WTC11 (cell line): Measurements from ENCODE around the gene DSEL. TPM values are rescaled to one million over a fixed set of nuclear protein-coding genes. Genes with fewer than 3 reads are reported as not detected.

Experiments
- ATAC-seq: fragments of 200-7000 bp; cut with Tn5 transposase; 2 replicates; pipeline ENCODE4 v1.10.0; 2021; ENCODE audit warnings: mild to moderate bottlenecking, moderate library complexity
- CTCF ChIA-PET: fragments of 300-600 bp; sonication (Branson Sonifier 250); formaldehyde crosslinking; loops from one replicate; lab custom pipeline; 2021; ENCODE audit warnings: antibody characterized with exemption; lab: Charles Lee
- POLR2A ChIA-PET: fragments of 350-600 bp; sonication (Branson Sonifier 250); formaldehyde crosslinking; loops from one replicate; lab custom pipeline; 2021; ENCODE audit warnings: antibody characterized with exemption; lab: Charles Lee
- DNase-seq: peaks from one replicate; pipeline ENCODE4 v3.0.0; 2021; ENCODE audit warnings: low spot score
- H3K27ac Mint-ChIP-seq: 2 replicates; pipeline ENCODE4 v1.8.0; 2021; ENCODE audit warnings: mixed read lengths
- H3K27me3 Mint-ChIP-seq: 2 replicates; pipeline ENCODE4 v1.8.0; 2021; ENCODE audit warnings: low read depth, mild to moderate bottlenecking, moderate library complexity, mixed read lengths
- H3K36me3 Mint-ChIP-seq: 2 replicates; pipeline ENCODE4 v1.8.0; 2021; ENCODE audit warnings: mixed read lengths
- H3K4me1 Mint-ChIP-seq: 2 replicates; pipeline ENCODE4 v1.8.0; 2022; ENCODE audit warnings: mixed read lengths
- H3K4me3 Mint-ChIP-seq: 2 replicates; pipeline ENCODE4 v1.8.0; 2021; ENCODE audit warnings: mild to moderate bottlenecking, moderate library complexity, mixed read lengths
- H3K9me3 Mint-ChIP-seq: 2 replicates; pipeline ENCODE4 v1.8.0; 2021; ENCODE audit warnings: mixed read lengths
- CREB1 ChIP-seq: sonication (generic); formaldehyde crosslinking; IDR thresholded peaks from 2 replicates; pipeline ENCODE4 v1.8.0; 2023; ENCODE audit warnings: mild to moderate bottlenecking, missing genetic modification reagents
- E2F1 ChIP-seq: sonication (generic); formaldehyde crosslinking; IDR thresholded peaks from 2 replicates; pipeline ENCODE4 v1.8.0; 2022; ENCODE audit warnings: mild to moderate bottlenecking, missing genetic modification reagents
- FOXK1 ChIP-seq: sonication (generic); formaldehyde crosslinking; IDR thresholded peaks from 2 replicates; pipeline ENCODE4 v1.8.0; 2022; ENCODE audit warnings: mild to moderate bottlenecking, moderate library complexity, missing genetic modification reagents
- FOXP1 ChIP-seq: sonication (generic); formaldehyde crosslinking; IDR thresholded peaks from 2 replicates; pipeline ENCODE4 v1.8.0; 2022; ENCODE audit warnings: missing genetic modification reagents, mild to moderate bottlenecking, moderate library complexity, borderline replicate concordance
- JAZF1 ChIP-seq: fragments of 250-450 bp; sonication (Bioruptor Pico); IDR thresholded peaks from 2 replicates; pipeline ENCODE4 v1.9.0; 2021; ENCODE audit warnings: moderate library complexity, mild to moderate bottlenecking, inconsistent platforms
- NFE2L1 ChIP-seq: sonication (generic); formaldehyde crosslinking; IDR thresholded peaks from 2 replicates; pipeline ENCODE4 v1.8.1; 2023; ENCODE audit warnings: missing genetic modification reagents
- NR1H2 ChIP-seq: sonication (generic); formaldehyde crosslinking; IDR thresholded peaks from 2 replicates; pipeline ENCODE4 v1.9.0; 2021; ENCODE audit warnings: mild to moderate bottlenecking, moderate library complexity, missing genetic modification reagents
- TEAD1 ChIP-seq: sonication (generic); formaldehyde crosslinking; IDR thresholded peaks from 2 replicates; pipeline ENCODE4 v1.8.0; 2022; ENCODE audit warnings: mild to moderate bottlenecking, missing genetic modification reagents
- USF1 ChIP-seq: sonication (generic); formaldehyde crosslinking; IDR thresholded peaks from 2 replicates; pipeline ENCODE4 v1.8.0; 2022; ENCODE audit warnings: mild to moderate bottlenecking, missing genetic modification reagents
- USF2 ChIP-seq: sonication (generic); formaldehyde crosslinking; IDR thresholded peaks from 2 replicates; pipeline ENCODE4 v1.8.1; 2023; ENCODE audit warnings: mild to moderate bottlenecking, missing genetic modification reagents, moderate library complexity
- ZNF138 ChIP-seq: sonication (generic); formaldehyde crosslinking; conservative IDR thresholded peaks from 2 replicates; pipeline ENCODE4 v1.8.1; 2022; ENCODE audit warnings: mild to moderate bottlenecking, moderate library complexity, missing genetic modification reagents
- ZNF219 ChIP-seq: sonication (generic); formaldehyde crosslinking; IDR thresholded peaks from 2 replicates; pipeline ENCODE4 v1.8.0; 2023; ENCODE audit warnings: missing genetic modification reagents, mild to moderate bottlenecking, borderline replicate concordance
- ZNF232 ChIP-seq: sonication (generic); formaldehyde crosslinking; IDR thresholded peaks from 2 replicates; pipeline ENCODE4 v1.8.0; 2022; ENCODE audit warnings: mild to moderate bottlenecking, missing genetic modification reagents
- ZNF416 ChIP-seq: fragments of 250-450 bp; sonication (Bioruptor Pico); IDR thresholded peaks from 2 replicates; pipeline ENCODE4 v1.9.0; 2021; ENCODE audit warnings: mild to moderate bottlenecking, inconsistent platforms
- total RNA-seq: library from RNA; stranded (reverse); gene quantifications from 3 replicates; pipeline ENCODE4 v1.2.3, GENCODE V29; 2021
- TF ChIP-seq, protein P1 (sequence below): sonication (generic); formaldehyde crosslinking; IDR thresholded peaks from 2 replicates; pipeline ENCODE4 v1.8.0; 2023; ENCODE audit warnings: mild to moderate bottlenecking, missing genetic modification reagents
- TF ChIP-seq, protein P2 (sequence below): sonication (generic); formaldehyde crosslinking; IDR thresholded peaks from 2 replicates; pipeline ENCODE4 v1.8.0; 2022; ENCODE audit warnings: mild to moderate bottlenecking, missing genetic modification reagents
- TF ChIP-seq, protein P3 (sequence below): sonication (generic); formaldehyde crosslinking; IDR thresholded peaks from 2 replicates; pipeline ENCODE4 v1.8.1; 2023; ENCODE audit warnings: mild to moderate bottlenecking, moderate library complexity, missing genetic modification reagents
- TF ChIP-seq, protein P4 (sequence below): sonication (generic); formaldehyde crosslinking; conservative IDR thresholded peaks from 2 replicates; pipeline ENCODE4 v1.8.1; 2023; ENCODE audit warnings: mild to moderate bottlenecking, low read depth, missing genetic modification reagents, moderate library complexity
- TF ChIP-seq, protein P5 (sequence below): sonication (generic); formaldehyde crosslinking; IDR thresholded peaks from 2 replicates; pipeline ENCODE4 v1.8.0; 2022; ENCODE audit warnings: mild to moderate bottlenecking, missing genetic modification reagents

DSEL gene
- total RNA-seq, 1 experiment from 2014 or later = 33.4 TPM

DNA sequence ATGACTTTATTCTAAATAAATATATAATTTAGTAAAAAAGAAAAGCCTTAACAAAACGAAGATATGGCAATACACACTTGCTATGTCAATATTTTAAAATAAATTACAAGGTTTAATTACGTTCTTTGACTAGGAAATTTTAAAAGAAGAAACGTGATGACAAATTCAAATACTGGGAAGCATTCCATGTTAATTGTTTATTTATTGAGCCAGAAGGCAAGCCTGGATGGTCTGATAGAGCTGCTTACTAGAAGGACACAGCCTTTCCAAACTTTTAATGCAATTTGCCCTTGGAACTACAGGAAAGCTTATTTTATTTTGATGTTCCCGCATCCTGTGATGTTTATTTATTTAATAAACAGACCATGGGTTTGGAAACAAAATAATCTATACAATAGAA, 33.4 kb upstream of the DSEL start (continued):
- TF ChIP-seq, protein P1, sequence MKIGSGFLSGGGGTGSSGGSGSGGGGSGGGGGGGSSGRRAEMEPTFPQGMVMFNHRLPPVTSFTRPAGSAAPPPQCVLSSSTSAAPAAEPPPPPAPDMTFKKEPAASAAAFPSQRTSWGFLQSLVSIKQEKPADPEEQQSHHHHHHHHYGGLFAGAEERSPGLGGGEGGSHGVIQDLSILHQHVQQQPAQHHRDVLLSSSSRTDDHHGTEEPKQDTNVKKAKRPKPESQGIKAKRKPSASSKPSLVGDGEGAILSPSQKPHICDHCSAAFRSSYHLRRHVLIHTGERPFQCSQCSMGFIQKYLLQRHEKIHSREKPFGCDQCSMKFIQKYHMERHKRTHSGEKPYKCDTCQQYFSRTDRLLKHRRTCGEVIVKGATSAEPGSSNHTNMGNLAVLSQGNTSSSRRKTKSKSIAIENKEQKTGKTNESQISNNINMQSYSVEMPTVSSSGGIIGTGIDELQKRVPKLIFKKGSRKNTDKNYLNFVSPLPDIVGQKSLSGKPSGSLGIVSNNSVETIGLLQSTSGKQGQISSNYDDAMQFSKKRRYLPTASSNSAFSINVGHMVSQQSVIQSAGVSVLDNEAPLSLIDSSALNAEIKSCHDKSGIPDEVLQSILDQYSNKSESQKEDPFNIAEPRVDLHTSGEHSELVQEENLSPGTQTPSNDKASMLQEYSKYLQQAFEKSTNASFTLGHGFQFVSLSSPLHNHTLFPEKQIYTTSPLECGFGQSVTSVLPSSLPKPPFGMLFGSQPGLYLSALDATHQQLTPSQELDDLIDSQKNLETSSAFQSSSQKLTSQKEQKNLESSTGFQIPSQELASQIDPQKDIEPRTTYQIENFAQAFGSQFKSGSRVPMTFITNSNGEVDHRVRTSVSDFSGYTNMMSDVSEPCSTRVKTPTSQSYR (CRISPR knock-in tag) = no peak
- TF ChIP-seq TEAD1 = no peak
- TF ChIP-seq ZNF219 (CRISPR knock-in tag) = no peak

DNA sequence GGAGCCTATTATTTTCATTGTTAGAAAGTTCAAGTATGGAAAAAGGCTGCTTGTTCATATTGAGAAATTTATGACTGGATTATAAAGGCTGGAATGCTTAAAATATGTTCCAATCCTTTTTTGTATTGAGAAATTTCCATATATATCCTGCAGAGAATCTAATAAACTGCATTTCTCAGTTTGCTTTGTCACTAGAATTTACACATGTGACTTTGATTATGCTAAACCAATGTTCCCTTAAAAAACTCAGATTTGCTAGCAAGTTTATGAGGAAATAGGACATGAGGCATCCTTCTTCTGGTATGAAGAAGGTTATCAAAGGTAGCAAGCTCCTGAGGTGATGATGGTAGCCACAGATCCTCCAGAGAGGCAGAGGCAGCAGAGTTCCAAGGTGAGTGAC, 29.2 kb upstream of the DSEL start:
- no peak for ATAC-seq
- H3K27ac Mint-ChIP-seq = no peak overlapping the region
- no peaks in the 10 kb centered on the region for H3K36me3 Mint-ChIP-seq
- no peak for DNase-seq
- ChIA-PET POLR2A (no interaction called here), CTCF (no interaction called here)
- H3K4me1 Mint-ChIP-seq = no peaks in the 10 kb centered on the region; the same call in 1 of the 2 replicates
- no peaks in the 10 kb centered on the region for H3K27me3 Mint-ChIP-seq
- no peak overlapping the region for H3K4me3 Mint-ChIP-seq
- TF ChIP-seq JAZF1 (CRISPR knock-in tag) (no peak), ZNF416 (CRISPR knock-in tag) (no peak)
- TF ChIP-seq, protein P2, sequence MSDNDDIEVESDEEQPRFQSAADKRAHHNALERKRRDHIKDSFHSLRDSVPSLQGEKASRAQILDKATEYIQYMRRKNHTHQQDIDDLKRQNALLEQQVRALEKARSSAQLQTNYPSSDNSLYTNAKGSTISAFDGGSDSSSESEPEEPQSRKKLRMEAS (CRISPR knock-in tag) = no peak
- TF ChIP-seq, protein P3, sequence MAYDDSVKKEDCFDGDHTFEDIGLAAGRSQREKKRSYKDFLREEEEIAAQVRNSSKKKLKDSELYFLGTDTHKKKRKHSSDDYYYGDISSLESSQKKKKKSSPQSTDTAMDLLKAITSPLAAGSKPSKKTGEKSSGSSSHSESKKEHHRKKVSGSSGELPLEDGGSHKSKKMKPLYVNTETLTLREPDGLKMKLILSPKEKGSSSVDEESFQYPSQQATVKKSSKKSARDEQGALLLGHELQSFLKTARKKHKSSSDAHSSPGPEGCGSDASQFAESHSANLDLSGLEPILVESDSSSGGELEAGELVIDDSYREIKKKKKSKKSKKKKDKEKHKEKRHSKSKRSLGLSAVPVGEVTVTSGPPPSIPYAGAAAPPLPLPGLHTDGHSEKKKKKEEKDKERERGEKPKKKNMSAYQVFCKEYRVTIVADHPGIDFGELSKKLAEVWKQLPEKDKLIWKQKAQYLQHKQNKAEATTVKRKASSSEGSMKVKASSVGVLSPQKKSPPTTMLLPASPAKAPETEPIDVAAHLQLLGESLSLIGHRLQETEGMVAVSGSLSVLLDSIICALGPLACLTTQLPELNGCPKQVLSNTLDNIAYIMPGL (CRISPR knock-in tag) = no peak
- no peaks in the 10 kb centered on the region for H3K9me3 Mint-ChIP-seq

- CTCF ChIA-PET = no interaction called here
- POLR2A ChIA-PET = no interaction called here
- no peak for ATAC-seq
These were observed 24.0 kb upstream of the DSEL start for GRCh38 chr18:67540559-67540958.

DNA sequence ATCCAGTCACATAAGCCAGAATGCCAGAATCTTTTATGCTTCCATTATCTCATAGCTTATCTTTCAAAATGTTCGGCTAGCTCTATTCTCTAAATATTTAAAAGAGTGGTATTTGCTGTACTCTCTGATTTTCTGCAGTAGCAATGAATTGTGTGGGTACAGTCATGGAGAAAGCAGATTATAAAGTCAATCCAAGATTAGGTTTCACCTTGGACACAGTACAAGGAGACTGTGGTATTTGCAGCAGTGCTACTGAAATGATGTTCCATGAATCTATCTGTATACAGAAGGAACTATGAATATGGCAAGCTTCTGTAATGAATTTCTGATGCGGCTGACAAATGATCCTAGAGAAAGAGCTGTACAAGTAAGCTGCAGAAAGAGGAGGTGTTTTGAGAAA, 15.4 kb upstream of the DSEL start:
- DNase-seq (no peak), ATAC-seq (no peak)
- Mint-ChIP-seq H3K36me3 (no peaks in the 10 kb centered on the region), H3K4me3 (no peak overlapping the region), H3K27ac (no peak overlapping the region), H3K9me3 (0 out of 2 replicates have a peak, but pooled peaks cover 3% of the 10 kb centered on the region), H3K4me1 (peaks cover 3% of the 10 kb centered on the region), H3K27me3 (no peaks in the 10 kb centered on the region)
- CTCF ChIA-PET = no interaction called here
- POLR2A ChIA-PET = no interaction called here
- no peak for TF ChIP-seq ZNF138 (CRISPR knock-in tag)
- TF ChIP-seq USF1 (CRISPR knock-in tag) = no peak
- no peak for TF ChIP-seq ZNF232 (CRISPR knock-in tag)
- TF ChIP-seq FOXP1 (CRISPR knock-in tag) = no peak
- no peak for TF ChIP-seq E2F1 (CRISPR knock-in tag)
- no peak for TF ChIP-seq NFE2L1 (CRISPR knock-in tag)
- TF ChIP-seq FOXK1 = no peak
- TF ChIP-seq USF2 (CRISPR knock-in tag) = no peak
- TF ChIP-seq, protein P4, sequence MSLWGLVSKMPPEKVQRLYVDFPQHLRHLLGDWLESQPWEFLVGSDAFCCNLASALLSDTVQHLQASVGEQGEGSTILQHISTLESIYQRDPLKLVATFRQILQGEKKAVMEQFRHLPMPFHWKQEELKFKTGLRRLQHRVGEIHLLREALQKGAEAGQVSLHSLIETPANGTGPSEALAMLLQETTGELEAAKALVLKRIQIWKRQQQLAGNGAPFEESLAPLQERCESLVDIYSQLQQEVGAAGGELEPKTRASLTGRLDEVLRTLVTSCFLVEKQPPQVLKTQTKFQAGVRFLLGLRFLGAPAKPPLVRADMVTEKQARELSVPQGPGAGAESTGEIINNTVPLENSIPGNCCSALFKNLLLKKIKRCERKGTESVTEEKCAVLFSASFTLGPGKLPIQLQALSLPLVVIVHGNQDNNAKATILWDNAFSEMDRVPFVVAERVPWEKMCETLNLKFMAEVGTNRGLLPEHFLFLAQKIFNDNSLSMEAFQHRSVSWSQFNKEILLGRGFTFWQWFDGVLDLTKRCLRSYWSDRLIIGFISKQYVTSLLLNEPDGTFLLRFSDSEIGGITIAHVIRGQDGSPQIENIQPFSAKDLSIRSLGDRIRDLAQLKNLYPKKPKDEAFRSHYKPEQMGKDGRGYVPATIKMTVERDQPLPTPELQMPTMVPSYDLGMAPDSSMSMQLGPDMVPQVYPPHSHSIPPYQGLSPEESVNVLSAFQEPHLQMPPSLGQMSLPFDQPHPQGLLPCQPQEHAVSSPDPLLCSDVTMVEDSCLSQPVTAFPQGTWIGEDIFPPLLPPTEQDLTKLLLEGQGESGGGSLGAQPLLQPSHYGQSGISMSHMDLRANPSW (CRISPR knock-in tag) = no peak

More at GRCh38 chr18:67540559-67540958, 24.0 kb upstream of the DSEL start:
- H3K36me3 Mint-ChIP-seq = no peaks in the 10 kb centered on the region
- H3K27me3 Mint-ChIP-seq = no peaks in the 10 kb centered on the region
- H3K9me3 Mint-ChIP-seq = no peaks in the 10 kb centered on the region
- peaks cover 8% of the 10 kb centered on the region for H3K4me1 Mint-ChIP-seq
- TF ChIP-seq CREB1 (CRISPR knock-in tag) = no peak
- TF ChIP-seq ZNF138 (CRISPR knock-in tag) = no peak
- TF ChIP-seq NR1H2 (CRISPR knock-in tag) = no peak
- TF ChIP-seq, protein P5, sequence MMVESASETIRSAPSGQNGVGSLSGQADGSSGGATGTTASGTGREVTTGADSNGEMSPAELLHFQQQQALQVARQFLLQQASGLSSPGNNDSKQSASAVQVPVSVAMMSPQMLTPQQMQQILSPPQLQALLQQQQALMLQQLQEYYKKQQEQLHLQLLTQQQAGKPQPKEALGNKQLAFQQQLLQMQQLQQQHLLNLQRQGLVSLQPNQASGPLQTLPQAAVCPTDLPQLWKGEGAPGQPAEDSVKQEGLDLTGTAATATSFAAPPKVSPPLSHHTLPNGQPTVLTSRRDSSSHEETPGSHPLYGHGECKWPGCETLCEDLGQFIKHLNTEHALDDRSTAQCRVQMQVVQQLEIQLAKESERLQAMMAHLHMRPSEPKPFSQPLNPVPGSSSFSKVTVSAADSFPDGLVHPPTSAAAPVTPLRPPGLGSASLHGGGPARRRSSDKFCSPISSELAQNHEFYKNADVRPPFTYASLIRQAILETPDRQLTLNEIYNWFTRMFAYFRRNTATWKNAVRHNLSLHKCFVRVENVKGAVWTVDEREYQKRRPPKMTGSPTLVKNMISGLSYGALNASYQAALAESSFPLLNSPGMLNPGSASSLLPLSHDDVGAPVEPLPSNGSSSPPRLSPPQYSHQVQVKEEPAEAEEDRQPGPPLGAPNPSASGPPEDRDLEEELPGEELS (CRISPR knock-in tag) = no peak
- DNase-seq = no peak
- no peak overlapping the region for H3K4me3 Mint-ChIP-seq
- H3K27ac Mint-ChIP-seq = no peak overlapping the region
